SIG-M5 treated with dmso at 0.1 percent for 504 hours (cell line): ENCODE results near the gene DAB2IP.

Source experiments
- DNase-seq: peaks from one replicate; lab custom pipeline; 2025; ENCODE audit not compliant: unreplicated experiment; lab: John Stamatoyannopoulos, UW

DAB2IP gene

DNA sequence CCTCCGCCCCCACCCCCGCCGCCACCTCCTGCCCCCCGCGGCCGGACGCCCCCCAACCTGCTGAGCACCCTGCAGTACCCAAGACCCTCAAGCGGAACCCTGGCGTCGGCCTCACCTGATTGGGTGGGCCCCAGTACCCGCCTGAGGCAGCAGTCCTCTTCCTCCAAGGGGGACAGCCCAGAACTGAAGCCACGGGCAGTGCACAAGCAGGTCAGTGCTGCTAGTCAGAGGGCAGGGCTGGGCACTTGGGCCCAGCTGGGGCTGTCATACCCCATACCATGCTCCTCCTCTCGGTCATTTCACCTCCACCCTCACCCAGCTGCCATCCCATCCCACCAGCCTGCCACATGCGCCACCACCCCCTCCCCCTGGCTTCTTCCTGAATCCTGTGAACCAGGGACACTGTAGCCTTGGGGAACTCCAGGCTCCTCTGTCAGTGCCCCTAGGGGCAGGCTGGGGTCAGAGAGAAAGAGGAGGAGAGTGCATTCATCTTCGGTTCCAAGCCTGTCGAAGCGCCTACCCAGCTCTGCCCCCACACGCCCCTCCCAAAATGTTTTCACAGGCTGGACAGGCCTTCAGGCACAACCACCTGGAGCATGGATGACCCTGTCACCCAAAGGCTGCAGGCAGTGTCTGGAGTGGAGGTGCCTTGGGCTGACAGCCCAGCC lies 122.0 kb downstream of the DAB2IP start:
- no peak for DNase-seq

GRCh38 chr9:121773954-121774714 lies 122.7 kb downstream of the DAB2IP start:
- DNase-seq: no peak

GRCh38 chr9:121774715-121775613 lies 123.5 kb downstream of the DAB2IP start:
- no peak for DNase-seq

DNA sequence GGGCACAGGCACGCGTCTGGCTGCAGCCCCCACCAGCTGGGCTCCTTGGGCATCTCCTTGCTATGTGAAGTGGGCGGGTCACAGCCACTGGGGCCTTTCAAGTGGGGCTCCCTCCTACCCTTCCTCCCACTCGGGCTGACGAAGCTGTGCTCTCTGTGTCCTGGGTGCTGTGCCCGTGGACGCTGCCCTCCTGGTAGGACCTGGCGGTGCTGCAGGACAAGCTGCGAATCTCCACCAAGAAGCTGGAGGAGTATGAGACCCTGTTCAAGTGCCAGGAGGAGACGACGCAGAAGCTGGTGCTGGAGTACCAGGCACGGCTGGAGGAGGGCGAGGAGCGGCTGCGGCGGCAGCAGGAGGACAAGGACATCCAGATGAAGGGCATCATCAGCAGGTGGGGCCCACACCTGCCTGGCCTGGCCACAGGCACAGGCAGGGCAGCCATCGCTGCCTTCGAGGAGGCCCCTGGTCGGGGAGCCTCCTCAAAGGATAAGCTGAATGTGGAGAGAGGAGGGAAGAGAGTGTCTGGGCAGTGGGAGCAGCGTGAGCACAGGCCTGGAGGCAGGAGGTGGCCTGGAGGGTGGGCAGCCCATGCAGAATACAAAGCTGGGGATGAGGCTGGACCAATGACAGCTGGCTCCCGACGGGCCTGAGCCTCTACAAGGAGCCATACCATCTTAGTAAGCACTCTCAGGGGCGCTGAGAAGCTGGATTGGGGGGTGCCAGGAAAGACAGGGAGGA lies 124.7 kb downstream of the DAB2IP start:
- no peak for DNase-seq

DNA sequence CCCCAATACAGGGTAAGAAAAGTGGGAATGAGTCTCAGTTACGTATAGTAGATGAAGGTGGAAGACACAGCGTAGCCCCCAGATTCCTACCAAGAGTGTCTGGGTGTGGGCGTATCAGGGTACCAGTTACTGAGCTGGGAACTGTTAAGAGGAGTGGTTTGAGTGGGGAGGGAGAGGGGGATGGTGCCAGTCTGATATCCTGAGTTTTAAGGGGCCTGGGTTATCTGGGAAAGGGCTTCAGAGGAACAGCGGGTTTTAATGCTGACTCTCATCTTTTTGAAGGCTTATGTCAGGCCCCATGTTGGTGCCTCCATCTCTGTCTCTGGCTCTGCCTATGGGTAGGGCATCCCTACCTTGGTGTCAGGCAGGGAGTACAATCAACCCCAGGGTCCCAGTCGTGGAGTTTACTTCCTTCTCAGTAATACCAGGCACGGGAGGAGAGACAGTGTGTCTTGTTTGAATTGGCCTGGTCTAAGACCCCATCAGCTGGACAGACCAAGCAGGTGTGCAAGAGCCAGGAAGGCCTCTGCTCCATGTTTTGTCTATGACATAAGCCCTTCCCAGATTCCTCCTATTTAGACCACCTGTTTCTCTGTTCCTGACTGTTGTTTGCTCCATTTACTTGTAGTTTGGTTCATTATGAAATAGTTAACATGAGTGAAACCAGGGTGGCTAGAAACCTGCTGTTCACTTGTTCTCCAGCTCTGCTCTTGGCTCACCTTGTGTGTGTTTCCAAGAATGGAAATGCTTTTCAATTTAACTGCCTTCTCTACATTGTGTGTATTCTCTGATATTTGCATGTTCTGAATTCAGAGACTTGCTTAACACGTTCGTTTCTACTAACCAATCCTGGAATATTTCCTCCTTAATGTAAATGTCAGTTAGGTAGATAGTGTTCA lies 125.6 kb downstream of the DAB2IP start:
- no peak for DNase-seq

GRCh38 chr9:121778252-121779225 lies 127.1 kb downstream of the DAB2IP start:
- no peak for DNase-seq

DNA sequence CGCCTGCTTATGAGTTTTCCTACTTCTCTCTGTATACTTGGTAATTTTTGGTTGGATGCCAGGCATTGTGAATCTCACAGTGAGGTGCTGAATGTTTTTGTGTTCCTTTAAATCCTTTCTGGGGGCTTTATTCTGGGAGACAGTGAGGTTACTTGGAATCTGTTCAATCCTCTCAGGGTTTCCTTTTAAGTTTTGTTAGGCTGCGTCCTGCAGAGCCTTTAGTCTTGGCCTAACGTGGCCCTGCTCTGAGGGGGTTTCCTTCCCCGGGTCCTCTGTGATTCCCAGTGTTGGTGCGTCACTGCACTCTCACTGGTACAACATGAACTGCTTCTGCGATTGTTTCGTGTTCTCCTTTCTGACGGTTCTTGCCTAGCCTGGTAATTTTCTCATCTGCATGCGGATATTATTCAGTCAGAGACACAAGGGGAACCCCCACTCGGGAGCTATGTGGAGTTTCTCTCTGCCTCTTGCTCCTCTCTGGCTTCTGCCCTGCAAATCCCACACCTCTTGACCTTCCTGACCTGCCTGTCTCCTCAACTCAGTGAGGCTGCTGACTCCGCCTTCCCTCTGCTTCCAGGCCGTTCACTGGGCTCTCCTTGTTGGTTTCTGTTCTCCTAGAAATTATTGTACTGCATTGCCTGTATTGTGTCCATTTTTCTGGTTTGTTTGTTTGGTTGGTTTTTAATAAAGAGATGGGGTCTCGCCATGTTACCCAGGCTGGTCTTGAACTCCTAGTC lies 128.1 kb downstream of the DAB2IP start:
- DNase-seq: no peak

- DNase-seq: no peak
Observed at GRCh38 chr9:121780177-121781040, 129.0 kb downstream of the DAB2IP start.

- no peak for DNase-seq
Observed at GRCh38 chr9:121781145-121781548, 129.7 kb downstream of the DAB2IP start.

GRCh38 chr9:121781701-121782464 lies 130.4 kb downstream of the DAB2IP start:
- no peak for DNase-seq

DNA sequence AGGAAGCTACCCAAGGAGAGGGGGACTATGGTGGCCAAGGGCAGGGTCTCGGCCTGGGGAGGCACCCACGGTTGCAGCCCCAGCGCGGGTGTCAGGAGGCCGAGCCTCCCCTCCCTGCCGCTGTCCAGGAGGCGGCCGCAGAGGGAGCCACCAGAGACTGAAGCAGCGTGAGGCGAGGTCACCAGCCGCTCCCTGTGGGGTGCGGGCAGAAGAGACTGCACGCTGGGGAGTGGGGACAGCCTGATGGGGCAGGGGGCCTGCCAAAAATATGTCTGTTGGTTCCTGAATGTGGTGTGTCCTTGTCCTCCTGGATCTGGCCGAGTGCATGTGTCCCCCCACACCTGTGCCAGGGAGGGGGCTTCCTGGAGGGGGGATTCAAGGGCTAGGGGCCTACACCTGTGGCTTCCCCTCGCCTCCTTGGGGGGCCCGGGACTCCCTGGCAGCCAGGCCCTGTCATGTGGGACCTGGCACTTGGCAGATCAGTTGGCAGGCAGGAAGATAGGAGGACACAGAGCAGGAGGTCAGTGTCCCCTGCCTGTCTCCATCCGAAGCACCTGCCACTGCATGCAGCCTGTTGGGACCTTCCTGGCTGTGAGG lies 131.2 kb downstream of the DAB2IP start:
- no peak for DNase-seq

GRCh38 chr9:121783111-121783510 lies 131.7 kb downstream of the DAB2IP start:
- DNase-seq: no peak

- DNase-seq: no peak
Observed at GRCh38 chr9:121783521-121784507, 132.4 kb downstream of the DAB2IP start.

GRCh38 chr9:121784731-121785411 lies 133.4 kb downstream of the DAB2IP start:
- no peak for DNase-seq
